ENCODE results near the gene ZFTA. TPM values are rescaled to one million over a fixed set of nuclear protein-coding genes. Genes with fewer than 3 reads are reported as not detected.
"Not testable (repeated sequence)": the region's sequence is repeated elsewhere in the genome, so short reads cannot be mapped to it uniquely, and the experiment has no call there.

Gene ZFTA
- polyA plus RNA-seq = 0.39 TPM

DNA sequence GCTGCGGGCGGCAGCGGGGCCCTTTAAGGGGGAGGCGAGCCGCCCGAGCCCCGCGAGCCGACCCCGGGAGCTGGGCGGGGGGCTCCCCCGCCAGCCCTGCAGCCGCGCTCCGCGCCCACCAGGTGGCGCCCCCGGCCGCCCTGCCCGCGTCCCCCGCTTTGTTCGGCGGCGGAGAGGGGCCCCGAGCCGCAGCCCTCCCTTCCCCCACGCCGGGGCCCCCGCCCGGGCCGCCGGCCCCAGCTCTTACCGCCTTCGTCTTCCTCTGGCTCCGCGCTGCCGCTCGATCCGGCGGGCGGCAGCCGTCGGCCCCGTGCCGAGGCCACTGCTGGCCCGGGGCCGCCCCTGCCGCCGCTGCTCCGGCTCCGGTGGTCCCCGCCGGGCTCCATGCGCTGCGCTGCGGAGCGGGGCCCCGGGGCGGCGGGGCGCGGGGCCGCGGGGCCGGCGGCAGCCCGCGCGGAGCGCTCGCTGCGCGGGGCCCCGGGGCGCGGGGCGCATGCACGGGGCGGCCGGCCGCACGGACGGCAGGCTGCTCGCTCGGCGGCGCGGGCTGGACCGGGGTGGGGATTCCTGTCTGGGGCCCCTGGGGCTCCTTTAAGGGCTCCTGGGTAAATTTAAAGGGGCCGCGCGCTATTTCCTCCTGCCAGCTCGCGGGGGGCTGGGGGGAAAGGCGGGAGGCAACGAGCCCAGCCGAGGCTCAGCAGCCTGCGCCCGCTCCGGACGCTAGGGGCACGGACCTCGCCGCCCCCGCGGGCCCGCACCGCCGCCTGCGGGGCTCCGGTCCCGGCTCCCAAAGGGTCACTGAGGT is at the start of gene ZFTA:
ZFTA (minus strand) TSS at position 539 of the 805 bp plus-strand sequence; CDS start at position 386, 153 bp downstream.
- Mint-ChIP-seq H3K4me1 (peaks cover 1 to 9% (median 5%) of the 10 kb centered on the region in 3 donors), H3K4me3 (peak within 1 kb of the TSS; percentile 88 to 99 (median 94)), H3K27me3 (peaks cover 2% of the 10 kb centered on the region), H3K9me3 (no peaks in the 10 kb centered on the region), H3K27ac (peak within 1 kb of the TSS; percentile 59 to 90 (median 88)), H3K36me3 (peaks cover 2% of the 10 kb centered on the region)

DNA sequence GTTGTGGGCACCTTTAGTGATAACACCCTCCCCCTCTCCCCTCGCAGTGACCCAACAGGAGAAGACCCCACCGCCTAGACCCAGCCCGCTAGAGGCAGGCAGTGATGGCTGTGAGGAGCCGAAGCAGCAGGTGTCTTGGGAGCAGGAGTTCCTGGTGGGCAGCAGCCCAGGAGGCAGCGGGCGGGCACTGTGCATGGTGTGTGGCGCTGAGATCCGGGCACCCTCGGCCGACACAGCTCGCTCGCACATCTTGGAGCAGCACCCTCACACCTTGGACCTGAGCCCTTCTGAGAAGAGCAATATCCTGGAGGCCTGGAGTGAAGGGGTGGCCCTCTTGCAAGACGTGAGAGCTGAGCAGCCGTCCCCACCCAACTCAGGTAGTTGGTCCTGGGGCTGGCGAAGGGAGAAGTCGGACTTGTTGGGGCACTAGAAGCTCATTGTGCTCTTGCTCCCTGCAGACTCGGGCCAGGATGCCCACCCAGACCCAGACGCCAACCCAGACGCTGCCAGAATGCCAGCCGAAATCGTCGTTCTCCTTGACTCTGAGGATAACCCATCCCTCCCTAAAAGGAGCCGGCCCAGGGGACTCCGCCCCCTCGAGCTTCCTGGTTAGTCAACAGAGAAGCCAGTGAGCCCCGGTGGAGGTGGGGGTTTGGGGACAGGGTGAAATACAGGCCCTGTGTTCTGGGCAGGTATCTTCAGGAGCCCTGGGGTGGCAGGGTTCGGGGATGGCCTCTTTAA is 49.4 kb upstream of the ZFTA start:
- peaks cover 5% of the 10 kb centered on the region for H3K36me3 Mint-ChIP-seq
- H3K27ac Mint-ChIP-seq = peak overlapping the region in 1 of 3 donors; percentile 93
- no peaks in the 10 kb centered on the region for H3K9me3 Mint-ChIP-seq
- peaks cover 8 to 15% (median 9%) of the 10 kb centered on the region in 3 donors for H3K4me1 Mint-ChIP-seq
- H3K4me3 Mint-ChIP-seq = no peak overlapping the region
- no peaks in the 10 kb centered on the region for H3K27me3 Mint-ChIP-seq

DNA sequence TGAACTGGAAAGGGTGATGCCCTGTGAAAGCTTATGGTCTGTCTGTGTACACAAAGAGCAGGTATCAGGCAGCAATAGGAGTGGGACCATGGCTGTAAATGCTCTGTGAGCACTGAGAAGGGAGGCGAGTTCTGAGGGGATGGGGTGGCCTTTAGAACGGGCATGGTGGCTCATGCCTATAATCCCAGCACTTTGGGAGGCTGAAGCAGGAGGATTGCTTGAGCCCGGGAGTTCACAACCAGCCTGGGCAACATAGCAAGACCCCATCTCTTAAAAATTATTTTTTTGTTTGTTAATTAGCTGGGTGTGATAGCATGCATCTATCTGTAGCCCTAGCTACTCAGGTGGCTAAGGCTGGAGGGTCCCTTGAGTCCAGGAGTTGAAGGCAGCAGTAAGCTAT is 48.2 kb upstream of the ZFTA start:
- Mint-ChIP-seq H3K27ac (peak overlapping the region in 1 of 3 donors; percentile 67), H3K4me3 (peak overlapping the region in 1 of 4 donors; percentile 61), H3K9me3 (no peaks in the 10 kb centered on the region), H3K4me1 (peaks cover 9 to 19% (median 12%) of the 10 kb centered on the region in 3 donors), H3K27me3 (no peaks in the 10 kb centered on the region), H3K36me3 (peaks cover 5% of the 10 kb centered on the region)

DNA sequence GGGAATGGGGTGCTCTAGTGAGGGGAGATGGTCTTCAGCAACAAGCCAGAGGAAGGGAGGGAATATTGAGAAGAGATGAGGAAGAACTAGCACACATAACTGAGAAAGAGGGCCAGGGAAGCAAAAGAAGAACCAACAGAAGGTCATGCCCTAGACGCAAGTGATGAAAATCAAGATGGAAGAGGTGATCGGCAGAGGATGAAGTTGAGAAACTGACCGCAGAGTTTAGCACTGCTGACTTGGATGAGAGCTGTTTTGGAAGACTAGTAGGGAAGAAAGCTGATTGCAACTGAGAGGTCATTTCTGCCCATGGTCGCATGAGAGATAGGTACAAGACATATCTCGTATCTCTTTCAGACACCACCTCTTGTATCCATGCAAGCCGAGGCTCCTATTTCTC is 47.6 kb upstream of the ZFTA start:
- Mint-ChIP-seq H3K9me3 (no peaks in the 10 kb centered on the region), H3K27me3 (no peaks in the 10 kb centered on the region), H3K36me3 (peaks cover 3% of the 10 kb centered on the region), H3K27ac (no peak overlapping the region), H3K4me3 (peak overlapping the region in 2 of 4 donors; percentile 6 to 61), H3K4me1 (peaks cover 9 to 19% (median 12%) of the 10 kb centered on the region in 3 donors)

DNA sequence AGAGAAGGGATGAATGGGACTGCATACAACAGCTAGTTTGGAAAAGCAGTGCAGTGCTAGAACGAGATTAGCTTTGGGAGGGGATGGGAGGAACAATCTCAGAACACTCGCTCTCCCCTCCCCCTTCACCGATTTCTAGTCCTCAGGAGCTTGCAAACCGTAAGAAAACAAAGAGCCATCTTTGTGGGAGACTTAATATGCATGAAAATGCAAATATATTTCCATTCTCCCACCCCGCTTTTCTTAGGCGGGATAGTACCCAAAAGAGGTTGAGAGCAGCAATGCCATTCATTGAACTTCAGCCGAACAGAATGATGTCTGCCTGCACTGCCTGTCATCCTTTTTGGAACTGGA is 45.8 kb upstream of the ZFTA start:
- Mint-ChIP-seq H3K4me1 (peaks cover 9 to 19% (median 12%) of the 10 kb centered on the region in 3 donors), H3K9me3 (no peaks in the 10 kb centered on the region), H3K27ac (peak overlapping the region in 2 of 3 donors; percentile 6 to 39), H3K4me3 (peak overlapping the region; percentile 80 to 91 (median 86)), H3K36me3 (peaks cover 2% of the 10 kb centered on the region), H3K27me3 (no peaks in the 10 kb centered on the region)

DNA sequence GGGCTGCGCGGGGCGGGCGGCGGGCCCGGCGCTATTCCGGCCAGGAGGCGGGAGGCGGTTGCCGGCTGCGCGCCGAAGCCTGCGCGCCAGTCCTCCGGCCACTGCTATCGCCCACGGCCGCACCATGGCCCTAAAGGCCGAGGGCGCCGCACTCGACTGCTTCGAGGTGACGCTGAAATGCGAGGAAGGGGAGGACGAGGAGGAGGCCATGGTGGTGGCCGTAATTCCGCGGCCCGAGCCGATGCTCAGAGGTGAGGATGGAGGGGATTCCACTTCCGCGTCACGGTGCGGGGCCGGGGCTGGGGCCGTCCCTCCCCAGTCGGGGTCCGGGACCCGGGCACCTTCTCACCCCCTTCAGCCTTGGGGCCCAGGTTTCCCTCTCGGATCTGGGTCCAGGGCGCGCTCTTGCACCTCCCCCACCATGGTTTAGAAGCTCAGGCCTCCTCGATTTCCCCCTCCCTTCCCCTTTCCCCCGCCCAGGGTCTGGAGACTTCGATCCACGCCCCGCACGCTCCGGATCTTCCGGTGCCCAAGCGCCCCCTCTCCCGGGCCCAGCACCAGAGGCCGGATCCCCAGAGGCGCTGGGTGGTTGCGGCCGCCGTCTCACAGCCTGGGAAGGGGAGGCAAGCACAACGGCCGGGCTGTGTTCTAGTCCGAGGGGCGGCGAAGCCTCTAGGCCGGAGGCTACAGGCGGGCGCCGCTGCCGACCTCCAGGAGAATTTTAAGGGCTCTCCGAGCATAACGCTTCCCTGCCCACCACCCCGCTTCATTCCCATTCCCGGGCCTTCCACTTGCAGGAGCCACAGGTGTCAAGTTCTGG is 45.2 kb upstream of the ZFTA start:
- Mint-ChIP-seq H3K9me3 (no peaks in the 10 kb centered on the region), H3K27me3 (no peaks in the 10 kb centered on the region), H3K4me3 (peak overlapping the region; percentile 80 to 91 (median 86)), H3K27ac (peak overlapping the region in 2 of 3 donors; percentile 6 to 39), H3K36me3 (peaks cover 2% of the 10 kb centered on the region), H3K4me1 (peaks cover 9 to 19% (median 12%) of the 10 kb centered on the region in 3 donors)

DNA sequence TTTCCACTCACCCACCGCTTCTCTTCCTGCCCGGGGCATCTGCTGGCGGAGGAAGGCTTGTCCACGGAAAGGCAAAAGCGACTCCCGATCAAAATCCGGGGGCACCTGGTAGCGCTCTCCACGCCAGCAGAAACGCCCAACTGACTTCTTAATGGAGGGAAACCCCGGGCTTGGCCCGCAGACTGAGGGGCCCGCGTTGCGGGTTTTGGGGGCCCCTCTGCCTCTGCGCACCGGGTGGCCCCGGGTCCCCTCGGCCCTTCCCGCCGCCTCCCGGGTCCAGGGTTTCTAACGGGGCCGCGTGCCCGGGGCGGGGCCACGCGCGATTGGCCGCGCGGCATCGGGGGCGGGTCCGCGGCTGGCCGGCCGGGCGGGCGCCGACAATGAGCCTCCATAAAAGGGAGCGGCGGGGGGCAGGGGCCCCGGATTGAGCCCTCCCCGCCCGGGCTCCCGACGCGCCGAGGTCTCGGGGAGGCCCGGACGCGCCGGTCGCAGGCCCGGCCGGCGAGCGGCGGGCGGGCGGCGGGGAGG is 44.5 kb upstream of the ZFTA start, which contains the start of gene SPINDOC:
SPINDOC (plus strand) TSS at position 422 of the 528 bp plus-strand sequence. CDS start 231 bp downstream, outside the sequence.
- H3K4me3 Mint-ChIP-seq = peak within 1 kb of the TSS; percentile 82 to 91 (median 89)
- no peaks in the 10 kb centered on the region for H3K27me3 Mint-ChIP-seq
- H3K36me3 Mint-ChIP-seq = peaks cover 2% of the 10 kb centered on the region
- H3K27ac Mint-ChIP-seq = peak within 1 kb of the TSS; percentile 6 to 67 (median 27)
- no peaks in the 10 kb centered on the region for H3K9me3 Mint-ChIP-seq
- H3K4me1 Mint-ChIP-seq = peaks cover 9 to 19% (median 12%) of the 10 kb centered on the region in 3 donors

DNA sequence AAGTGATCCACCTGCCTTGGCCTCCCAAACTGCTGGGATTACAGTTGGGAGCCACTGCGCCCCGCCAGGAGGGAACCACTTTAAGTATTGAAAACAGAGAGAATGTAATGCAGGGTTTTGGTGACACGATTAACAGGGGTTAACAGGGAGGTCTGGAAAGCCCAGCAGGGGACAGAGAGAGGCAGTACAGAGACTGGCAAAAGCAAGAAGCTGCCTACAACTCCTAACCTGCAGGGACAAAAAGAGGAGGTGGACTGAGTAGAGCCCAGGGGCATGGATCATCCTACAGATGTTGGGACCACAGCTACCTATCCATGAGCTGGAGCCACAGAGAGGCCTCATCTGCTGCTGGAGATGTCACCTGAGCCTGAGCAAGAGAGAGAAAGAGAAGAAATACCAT is 42.9 kb upstream of the ZFTA start:
- H3K27ac Mint-ChIP-seq = peak overlapping the region in 2 of 3 donors; percentile 16 to 32
- peak overlapping the region; percentile 4 to 87 (median 50) for H3K4me3 Mint-ChIP-seq
- H3K27me3 Mint-ChIP-seq = no peaks in the 10 kb centered on the region
- peaks cover 9 to 19% (median 12%) of the 10 kb centered on the region in 3 donors for H3K4me1 Mint-ChIP-seq
- H3K36me3 Mint-ChIP-seq = peaks cover 2% of the 10 kb centered on the region
- no peaks in the 10 kb centered on the region for H3K9me3 Mint-ChIP-seq

DNA sequence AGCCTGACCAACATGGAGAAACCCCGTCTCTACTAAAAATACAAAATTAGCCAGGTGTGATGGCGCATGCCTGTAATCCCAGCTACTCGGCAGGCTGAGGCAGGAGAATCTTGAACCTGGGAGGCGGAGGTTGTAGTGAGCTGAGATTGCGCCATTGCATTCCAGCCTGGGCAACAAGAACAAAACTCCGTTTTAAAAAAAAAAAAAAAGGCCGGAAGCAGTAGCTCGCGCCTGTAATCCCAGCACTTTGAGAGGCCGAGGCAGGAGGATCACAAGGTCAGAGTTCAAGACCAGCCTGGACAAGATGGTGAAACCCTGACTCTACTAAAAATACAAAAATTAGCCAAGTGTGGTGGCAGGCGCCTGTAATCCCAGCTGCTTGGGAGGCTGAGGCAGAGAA is 41.8 kb upstream of the ZFTA start:
- H3K36me3 Mint-ChIP-seq, H3K27me3 Mint-ChIP-seq, H3K4me3 Mint-ChIP-seq, H3K9me3 Mint-ChIP-seq, H3K27ac Mint-ChIP-seq: not testable (repeated sequence)
- peaks cover 9 to 17% (median 12%) of the 10 kb centered on the region in 3 donors for H3K4me1 Mint-ChIP-seq

DNA sequence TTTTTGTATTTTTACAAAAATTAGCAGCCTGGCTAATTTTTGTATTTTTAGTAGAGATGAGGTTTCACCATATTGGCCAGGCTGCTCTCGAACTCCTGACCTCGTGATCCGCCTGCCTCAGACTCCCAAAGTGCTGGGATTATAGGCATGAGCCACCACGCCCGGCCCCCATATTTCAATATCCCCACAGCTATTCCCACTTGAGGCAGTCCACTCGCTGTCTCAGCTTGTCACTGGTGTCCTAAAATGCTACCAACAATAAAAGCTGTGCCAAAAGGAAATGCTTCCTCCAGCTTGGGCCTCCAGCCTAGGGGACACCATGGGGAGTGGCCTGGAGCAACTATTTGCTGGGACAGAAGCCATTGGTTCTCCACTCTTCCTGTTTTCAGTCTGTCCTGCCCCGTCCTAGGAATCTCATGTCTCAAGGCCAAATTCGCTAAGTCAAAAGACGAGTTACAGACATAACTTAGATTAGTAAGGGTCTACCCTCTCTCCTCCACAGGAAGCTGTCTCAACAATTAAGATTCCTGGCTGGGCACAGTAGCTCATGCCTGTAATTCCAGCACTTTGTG is 37.4 kb upstream of the ZFTA start:
- Mint-ChIP-seq H3K4me3 (no peak overlapping the region), H3K9me3 (no peaks in the 10 kb centered on the region), H3K27ac (no peak overlapping the region), H3K4me1 (peaks cover 0 to under 1% (median 0%) of the 10 kb centered on the region in 3 donors), H3K27me3 (no peaks in the 10 kb centered on the region), H3K36me3 (no peaks in the 10 kb centered on the region)

DNA sequence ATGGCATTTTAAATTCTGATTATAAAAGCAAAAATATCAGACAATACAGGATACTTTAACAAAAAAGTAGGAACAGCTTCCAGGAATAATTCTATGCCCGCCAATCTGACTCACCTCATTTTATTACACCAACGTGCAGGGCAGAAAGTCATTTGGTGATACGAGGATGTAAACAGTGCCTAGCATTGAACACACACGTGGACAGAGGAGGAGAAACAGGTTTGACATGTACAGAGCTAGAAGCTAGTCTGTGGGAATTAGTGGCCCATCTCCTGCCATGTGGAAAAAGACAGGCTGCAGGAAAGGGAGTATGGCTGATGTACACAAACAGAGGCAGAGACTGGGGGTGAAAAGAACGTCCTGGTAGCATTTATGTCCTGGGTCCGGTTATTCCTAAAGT is 35.7 kb upstream of the ZFTA start:
- Mint-ChIP-seq H3K9me3 (no peaks in the 10 kb centered on the region), H3K27me3 (peaks cover 2% of the 10 kb centered on the region), H3K27ac (no peak overlapping the region), H3K4me1 (peaks cover 0 to 2% (median 0%) of the 10 kb centered on the region in 3 donors), H3K36me3 (peaks cover 1% of the 10 kb centered on the region), H3K4me3 (no peak overlapping the region)

DNA sequence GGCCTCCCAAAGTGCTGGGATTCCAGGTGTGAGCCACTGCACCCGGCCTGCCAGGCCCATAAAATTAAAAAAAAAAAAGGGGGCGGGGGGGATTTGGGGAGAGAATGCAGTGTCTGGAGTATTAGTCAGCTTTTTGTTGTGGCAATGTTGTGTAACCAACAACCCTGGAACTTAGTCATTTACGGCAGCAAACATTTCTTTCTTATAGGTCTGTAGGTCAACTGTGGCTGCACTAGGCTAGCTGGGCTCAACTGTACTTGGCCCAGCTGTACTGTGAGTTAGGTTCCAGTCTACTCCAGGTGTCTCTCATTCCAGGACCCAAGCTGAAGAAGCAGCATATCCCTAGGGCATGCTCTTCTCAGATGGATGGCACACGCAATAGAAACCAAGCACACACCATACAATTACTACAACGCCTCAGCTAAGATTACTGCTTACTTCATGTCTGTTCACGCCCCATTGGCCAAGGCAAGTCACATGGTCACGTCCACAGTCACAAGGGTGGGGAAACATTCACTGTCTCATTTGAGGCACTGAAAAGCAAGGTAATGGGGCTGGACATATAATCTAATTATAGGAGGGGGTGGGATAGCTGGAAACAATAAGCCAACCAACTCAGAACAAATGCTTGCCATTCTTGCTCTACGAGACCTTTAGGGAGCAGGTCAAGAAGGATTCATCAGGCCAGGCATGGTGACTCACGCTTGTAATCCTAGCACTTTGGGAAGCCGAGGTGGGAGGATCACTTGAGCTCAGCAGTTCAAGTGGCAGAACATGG is 34.3 kb upstream of the ZFTA start:
- Mint-ChIP-seq H3K9me3 (no peaks in the 10 kb centered on the region), H3K4me1 (peaks cover 0 to 2% (median 0%) of the 10 kb centered on the region in 3 donors), H3K4me3 (no peak overlapping the region), H3K36me3 (peaks cover 1% of the 10 kb centered on the region), H3K27me3 (peaks cover 4% of the 10 kb centered on the region), H3K27ac (no peak overlapping the region)

DNA sequence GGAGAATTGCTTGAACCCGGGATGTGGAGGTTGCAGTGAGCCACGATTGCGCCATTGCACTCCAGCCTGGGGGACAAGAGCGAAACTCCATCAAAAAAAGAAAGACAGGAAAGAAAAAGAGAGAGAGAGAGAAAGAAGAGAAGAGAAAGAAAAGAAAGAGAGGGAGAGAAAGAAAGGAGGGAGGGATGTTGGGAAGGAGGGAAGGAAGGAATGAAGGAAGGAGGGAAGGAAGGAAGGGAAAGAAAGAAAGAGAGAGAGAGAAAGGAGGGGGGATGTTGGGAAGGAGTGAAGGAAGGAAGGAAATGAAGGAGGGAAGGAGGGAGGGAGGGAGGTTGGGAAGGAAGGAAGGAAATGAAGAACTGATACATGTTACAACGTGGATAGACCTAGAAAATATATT is 32.3 kb upstream of the ZFTA start:
- H3K27me3 Mint-ChIP-seq = peaks cover 9% of the 10 kb centered on the region
- H3K36me3 Mint-ChIP-seq = peaks cover 1% of the 10 kb centered on the region
- no peaks in the 10 kb centered on the region for H3K9me3 Mint-ChIP-seq
- H3K4me3 Mint-ChIP-seq = no peak overlapping the region
- H3K27ac Mint-ChIP-seq = no peak overlapping the region
- H3K4me1 Mint-ChIP-seq = peaks cover 0 to 2% (median 0%) of the 10 kb centered on the region in 3 donors
